HepG2 (cell line): Measurements from ENCODE around the gene NUP62. TPM values are rescaled to one million over a fixed set of nuclear protein-coding genes. Genes with fewer than 3 reads are reported as not detected.
A peak's percentile ranks its signal among the peaks of the same experiment; 100 is the strongest.

Experiments used
- ATAC-seq: fragments of 200-7000 bp; cut with Tn5 transposase; 3 replicates; pipeline ENCODE4 v1.9.1; 2020; ENCODE audit warnings: mild to moderate bottlenecking, moderate library complexity
- BruUV-seq: library from RNA; stranded (reverse); fragments of 400-500 nt; replicated peaks from 2 replicates; lab custom pipeline; 2021; lab: Mats Ljungman, UMichigan
- CTCF ChIA-PET: fragments of 300-600 bp; formaldehyde crosslinking; extraction: SDS; loops from one replicate; lab custom pipeline; 2021; ENCODE audit warnings: low total read pairs, inconsistent platforms, low intra/inter-chr PET ratio; lab: Yijun Ruan, JAX
- POLR2A ChIA-PET: fragments of 350-600 bp; sonication (Branson Sonifier 250); formaldehyde crosslinking; loops from one replicate; lab custom pipeline; 2020; ENCODE audit warnings: antibody characterized with exemption, inconsistent platforms; lab: Yijun Ruan, JAX
- DNase-seq: peaks from one replicate; pipeline ENCODE4 v3.0.0-alpha.2; 2015; ENCODE audit warnings: low spot score
- FAIRE-seq: peaks from 3 replicates; lab custom pipeline; 2011; peaks lifted over from hg19 to GRCh38; lab: Jason Lieb, UNC
- H2AFZ ChIP-seq: one replicate; pipeline ENCODE4 v1.6.1; 2011; ENCODE audit warnings: low read length, inconsistent platforms
- H3K27ac ChIP-seq: fragments of 300-600 bp; 3 replicates; pipeline ENCODE4 v1.8.0; 2011; ENCODE audit warnings: mixed run types, mild to moderate bottlenecking, mixed read lengths, low read length, inconsistent platforms; ENCODE audit not compliant: insufficient read depth; ENCODE audit errors: extremely low read length
- H3K27me3 ChIP-seq, 2 experiments: fragments of 200-600 bp in 1 of 2; 2 replicates in 1 of 2; 3 replicates in 1 of 2; pipeline versions ENCODE4 v1.6.0 to v1.8.0; 2011; ENCODE audit warnings: low read length in 2 of 2, mild to moderate bottlenecking in 2 of 2, moderate library complexity in 2 of 2, inconsistent platforms in 1 of 2; ENCODE audit not compliant: insufficient read depth in 2 of 2, control insufficient read depth in 1 of 2
- H3K36me3 ChIP-seq, 2 experiments: fragments of 200-600 bp in 1 of 2; replicated peaks in 1 of 2; 2 replicates in 1 of 2; 3 replicates in 1 of 2; pipeline versions ENCODE4 v1.5.1 to v1.8.0; 2011; ENCODE audit warnings: low read length in 2 of 2, inconsistent platforms in 1 of 2; ENCODE audit not compliant: insufficient read depth in 2 of 2, control insufficient read depth in 1 of 2
- H3K4me1 ChIP-seq: 2 replicates; pipeline ENCODE4 v1.5.1; 2012; ENCODE audit warnings: low read length, inconsistent platforms; ENCODE audit not compliant: insufficient read depth
- H3K4me2 ChIP-seq: 2 replicates; pipeline ENCODE4 v1.6.0; 2011; ENCODE audit warnings: low read depth, low read length, inconsistent platforms
- H3K4me3 ChIP-seq, 3 experiments: fragments of 200-600 bp in 1 of 3; sonication (generic), shearing (Covaris generic) in 1 of 3; replicated peaks in 1 of 3; 2 replicates each; pipeline ENCODE4 v1.5.1; 2011 to 2016; ENCODE audit warnings: low read length in 3 of 3, inconsistent platforms in 2 of 3, low read depth in 2 of 3, mild to moderate bottlenecking in 2 of 3, control low read depth in 1 of 3, mixed read lengths in 1 of 3; ENCODE audit not compliant: insufficient read depth in 1 of 3
- H3K79me2 ChIP-seq: one replicate; pipeline ENCODE4 v1.6.1; 2011; ENCODE audit warnings: low read length, inconsistent platforms; ENCODE audit not compliant: insufficient read depth
- H3K9ac ChIP-seq: 2 replicates; pipeline ENCODE4 v1.6.0; 2011; ENCODE audit warnings: mild to moderate bottlenecking, low read depth, low read length, inconsistent platforms; ENCODE audit not compliant: insufficient read depth
- H3K9me3 ChIP-seq: 2 replicates; pipeline ENCODE4 v1.5.1; 2012; ENCODE audit warnings: mild to moderate bottlenecking, low read length
- H4K20me1 ChIP-seq: 2 replicates; pipeline ENCODE4 v1.6.0; 2011; ENCODE audit warnings: inconsistent platforms, mild to moderate bottlenecking, low read length, moderate library complexity; ENCODE audit not compliant: insufficient read depth
- HDAC1 ChIP-seq: sonication (generic); formaldehyde crosslinking; IDR thresholded peaks from 2 replicates; pipeline ENCODE4 v1.5.1; 2020; ENCODE audit warnings: mild to moderate bottlenecking, missing genetic modification reagents
- HNF4G ChIP-seq, 2 experiments: sonication (generic) in 1 of 2; formaldehyde crosslinking in 1 of 2; IDR thresholded peaks; 2 replicates each; pipeline versions ENCODE4 v1.4.0 to v1.6.1; 2011 to 2020; ENCODE audit warnings: borderline replicate concordance in 2 of 2, low read depth in 2 of 2, mild to moderate bottlenecking in 2 of 2, low read length in 1 of 2, missing genetic modification reagents in 1 of 2, moderate library complexity in 1 of 2
- RARA ChIP-seq: IDR thresholded peaks from 2 replicates; pipeline ENCODE4 v1.6.1; 2016; ENCODE audit warnings: missing genetic modification reagents, missing compliant biosample characterization
- SALL1 ChIP-seq: sonication (generic); formaldehyde crosslinking; IDR thresholded peaks from 2 replicates; pipeline ENCODE4 v1.8.0; 2022; ENCODE audit warnings: mild to moderate bottlenecking, missing genetic modification reagents
- SMAD1 ChIP-seq: sonication (generic); formaldehyde crosslinking; IDR thresholded peaks from 2 replicates; pipeline ENCODE4 v1.4.0; 2020; ENCODE audit warnings: missing genetic modification reagents, low read depth, mild to moderate bottlenecking, borderline replicate concordance
- TAF1 ChIP-seq: sonication (generic); formaldehyde crosslinking; IDR thresholded peaks from 2 replicates; pipeline ENCODE4 v1.4.0; 2020; ENCODE audit warnings: missing genetic modification reagents
- ZNF629 ChIP-seq: sonication (generic); formaldehyde crosslinking; conservative IDR thresholded peaks from 2 replicates; pipeline ENCODE4 v1.5.0; 2020; ENCODE audit warnings: missing genetic modification reagents
- WGBS: methylation state at CpG from one replicate; pipeline ENCODE4 v1.1.6; 2017; ENCODE audit warnings: low lambda C conversion rate; 5-methylcytosine and 5-hydroxymethylcytosine counted together
- in situ Hi-C: cut with HindIII; loops from 2 replicates; pipeline ENCODE4 v1.10.0; 2017; ENCODE audit warnings: low pct_unique_long_range_greater_than_20kb; ENCODE audit not compliant: extremely low pct_ligation_motif_present
- intact Hi-C: fragments of 100-400 bp; cut with micrococcal nuclease; formaldehyde crosslinking; loops from one replicate; pipeline ENCODE4 v1.10.0; 2022; ENCODE audit not compliant: unreplicated experiment
- polyA plus RNA-seq, 8 experiments: library from polyadenylated mRNA; depleted of rRNA in 3 of 8; stranded (reverse) in 7 of 8; unstranded in 1 of 8; fragments of >200 nt; fragmentation: Illumina TruSeq in 4 of 8; extraction: Trizol in 4 of 8; gene quantifications; 2 replicates each; pipeline versions ENCODE4 v1.2.1 to v1.2.3, GENCODE V29; 2011 to 2016; ENCODE audit warnings: low read depth in 4 of 8, missing spikeins in 1 of 8, mixed read lengths in 1 of 8; ENCODE audit not compliant: insufficient read depth in 1 of 8
- total RNA-seq, 5 experiments: library from RNA; depleted of rRNA; stranded (reverse); fragments of >200 nt; fragmentation: Illumina TruSeq; extraction: Trizol; gene quantifications; 2 replicates each; pipeline ENCODE4 v1.2.3, GENCODE V29; 2016; ENCODE audit warnings: low read depth in 1 of 5
- TF ChIP-seq, protein P1 (sequence below): sonication (generic); formaldehyde crosslinking; IDR thresholded peaks from 2 replicates; pipeline ENCODE4 v1.5.0; 2020; ENCODE audit warnings: mild to moderate bottlenecking, missing genetic modification reagents, moderate library complexity

Gene NUP62
- total and polyA plus RNA-seq, 2 of the 13 experiments (the other 11 are each of a cell fraction or from before 2014, with no cell fraction given): 16.5 to 41.5 TPM

DNA sequence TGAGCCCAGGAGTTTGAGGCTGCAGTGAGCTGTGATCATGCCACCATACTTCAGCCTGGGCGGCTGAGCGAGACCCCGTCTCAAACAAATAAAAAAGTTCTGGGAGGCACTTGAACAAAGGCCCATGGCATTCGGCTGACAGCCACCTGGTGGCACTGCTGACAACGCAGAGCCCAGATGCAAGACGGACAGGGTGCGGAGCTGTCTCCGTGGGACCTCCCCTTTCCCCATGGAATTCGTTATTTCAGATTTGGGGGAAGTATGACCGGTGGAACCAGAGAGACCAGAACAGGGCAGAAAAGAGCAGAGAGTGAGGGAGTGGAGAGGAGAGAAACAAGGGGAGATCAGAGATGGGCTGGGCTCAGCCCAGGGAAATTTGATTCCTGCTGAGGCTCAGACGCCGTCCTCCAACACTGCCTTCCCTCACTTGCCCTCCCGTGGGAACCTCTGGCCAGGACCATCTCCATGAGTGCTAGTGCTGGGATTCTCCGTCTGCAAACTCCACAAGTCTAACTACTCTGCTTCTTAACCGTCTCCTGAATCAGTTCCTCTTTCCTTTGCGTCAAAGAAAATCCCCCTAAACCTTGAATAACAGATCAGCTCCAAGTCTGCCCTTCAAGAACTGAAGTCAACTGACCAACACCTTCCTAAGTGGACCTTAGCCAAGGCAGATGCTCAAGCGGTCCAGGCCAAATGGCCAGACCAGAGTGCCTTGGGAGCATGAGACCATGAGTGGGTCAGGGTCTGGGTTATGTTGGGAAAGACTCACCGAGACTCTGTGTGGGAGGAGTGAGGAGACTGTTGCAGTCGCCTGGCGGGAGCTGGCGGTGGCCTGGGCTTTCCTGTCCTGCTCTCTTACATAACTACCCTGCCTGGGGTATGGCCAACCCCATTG, 12.2 kb downstream of the NUP62 start (continued):
- TF ChIP-seq, protein P1, sequence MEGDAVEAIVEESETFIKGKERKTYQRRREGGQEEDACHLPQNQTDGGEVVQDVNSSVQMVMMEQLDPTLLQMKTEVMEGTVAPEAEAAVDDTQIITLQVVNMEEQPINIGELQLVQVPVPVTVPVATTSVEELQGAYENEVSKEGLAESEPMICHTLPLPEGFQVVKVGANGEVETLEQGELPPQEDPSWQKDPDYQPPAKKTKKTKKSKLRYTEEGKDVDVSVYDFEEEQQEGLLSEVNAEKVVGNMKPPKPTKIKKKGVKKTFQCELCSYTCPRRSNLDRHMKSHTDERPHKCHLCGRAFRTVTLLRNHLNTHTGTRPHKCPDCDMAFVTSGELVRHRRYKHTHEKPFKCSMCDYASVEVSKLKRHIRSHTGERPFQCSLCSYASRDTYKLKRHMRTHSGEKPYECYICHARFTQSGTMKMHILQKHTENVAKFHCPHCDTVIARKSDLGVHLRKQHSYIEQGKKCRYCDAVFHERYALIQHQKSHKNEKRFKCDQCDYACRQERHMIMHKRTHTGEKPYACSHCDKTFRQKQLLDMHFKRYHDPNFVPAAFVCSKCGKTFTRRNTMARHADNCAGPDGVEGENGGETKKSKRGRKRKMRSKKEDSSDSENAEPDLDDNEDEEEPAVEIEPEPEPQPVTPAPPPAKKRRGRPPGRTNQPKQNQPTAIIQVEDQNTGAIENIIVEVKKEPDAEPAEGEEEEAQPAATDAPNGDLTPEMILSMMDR (CRISPR knock-in tag): 0 out of 2 replicates have a peak, but pooled peaks have one; percentile 20
- no peak for TF ChIP-seq RARA
- no peak for TF ChIP-seq HNF4G (IDR thresholded peaks at IDR 0.05; ENCODE audit: borderline replicate concordance, low read depth, low read length)
- no peak for TF ChIP-seq HNF4G (CRISPR knock-in tag; IDR thresholded peaks at IDR 0.05; ENCODE audit: borderline replicate concordance, low read depth)
- TF ChIP-seq HDAC1 (CRISPR knock-in tag): no peak
- no peak for TF ChIP-seq TAF1
- TF ChIP-seq SALL1 (CRISPR knock-in tag): no peak

DNA sequence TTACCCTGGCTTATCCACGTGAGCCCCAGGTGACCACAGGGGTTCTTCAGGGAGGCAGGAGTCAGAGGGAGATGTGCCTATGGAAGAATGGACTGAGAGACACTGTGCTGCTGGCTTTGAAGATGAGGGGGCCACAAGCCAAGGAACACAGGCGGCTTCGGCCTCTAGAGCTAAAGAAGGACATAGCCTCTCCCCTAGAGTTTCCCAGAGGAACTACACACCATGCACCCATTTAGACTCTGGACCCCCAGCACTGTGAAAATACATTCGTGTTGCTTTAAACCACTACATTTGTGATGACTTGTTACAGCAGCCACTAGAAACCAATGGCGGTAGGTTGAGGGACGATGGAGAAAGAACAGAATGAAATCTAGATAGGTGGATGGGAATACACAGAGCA, 14.0 kb downstream of the NUP62 start:
- H3K9ac ChIP-seq: no peak overlapping the region
- H2AFZ ChIP-seq: no peak overlapping the region
- intact Hi-C loops (no loop called here), in situ Hi-C loops (no loop called here)
- BruUV-seq: no TSS peak
- no peak for DNase-seq
- no peak for ATAC-seq
- peaks cover 32% of the 10 kb centered on the region for H3K79me2 ChIP-seq
- H3K36me3 ChIP-seq: peaks cover 17 to 37% of the 10 kb centered on the region in 2 experiments
- no peak overlapping the region for H3K4me2 ChIP-seq
- TF ChIP-seq ZNF629 (CRISPR knock-in tag) (0 out of 2 replicates have a peak, but pooled peaks have one; percentile 37), SMAD1 (CRISPR knock-in tag) (no peak)
- no peaks in the 10 kb centered on the region; the same call in 1 of the 2 replicates for H4K20me1 ChIP-seq
- peaks cover 24% of the 10 kb centered on the region for H3K4me1 ChIP-seq
- ChIA-PET CTCF (no interaction called here), POLR2A (no interaction called here)
- over 99% methylated on average over 6 of the region's 6 CpGs for WGBS
- no peaks in the 10 kb centered on the region for H3K9me3 ChIP-seq
- no peak overlapping the region for H3K27ac ChIP-seq
- FAIRE-seq: no peak
- H3K4me3 ChIP-seq: no peak overlapping the region
- no peaks in the 10 kb centered on the region for H3K27me3 ChIP-seq
